ENCODE data around the gene SRPX. TPM values are rescaled to one million over a fixed set of nuclear protein-coding genes. Genes with fewer than 3 reads are reported as not detected.

The SRPX gene
- total and polyA plus RNA-seq, 8 donors = 8.9 to 70.7 (median 34.6) TPM

DNA sequence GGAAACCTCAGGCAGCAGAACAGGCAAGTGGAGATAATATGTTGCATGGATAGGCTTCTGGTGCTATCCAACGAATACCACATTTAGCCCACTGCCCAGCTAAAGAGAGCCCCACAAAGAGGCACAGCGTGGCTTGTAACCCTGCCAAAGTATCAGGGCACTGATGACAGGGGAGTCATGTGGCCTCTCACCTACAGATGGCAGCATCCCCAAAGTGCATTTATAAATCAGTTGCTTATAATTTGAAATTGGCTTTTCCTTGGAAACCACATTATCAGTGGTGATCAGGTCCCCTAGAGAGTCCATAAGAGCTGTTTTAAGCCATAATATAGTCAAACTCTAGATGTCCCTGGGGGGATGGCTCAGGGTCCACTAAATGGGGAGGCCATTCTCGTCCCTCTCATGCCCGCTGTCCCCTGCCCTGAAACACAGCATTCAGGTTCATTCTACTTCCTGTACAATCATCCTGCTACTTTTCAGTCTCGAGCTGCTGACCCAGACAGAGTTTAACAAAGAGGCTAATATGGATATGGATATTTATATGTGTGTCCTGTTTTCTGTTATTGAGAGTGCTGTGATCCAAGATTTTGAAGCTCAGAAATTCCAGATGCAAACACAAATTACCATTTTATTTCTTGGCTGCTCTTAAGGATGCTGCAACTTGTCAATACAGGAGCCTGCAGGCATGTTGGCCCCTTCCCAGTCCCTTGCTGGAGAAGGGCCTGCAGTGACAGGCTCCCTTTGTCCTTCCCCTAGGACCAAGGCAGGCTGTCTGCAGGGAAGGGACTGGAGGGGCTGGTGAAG lies 28.5 kb downstream of the SRPX start:
- H3K27me3 ChIP-seq = no peaks in the 10 kb centered on the region
- no peak overlapping the region for H3K27ac ChIP-seq
- H3K4me1 ChIP-seq = peaks cover 0 to 7% (median 0%) of the 10 kb centered on the region in 4 donors
- DNase-seq = peak; percentile 28 to 44
- no peaks in the 10 kb centered on the region for H3K36me3 ChIP-seq
- no peak overlapping the region for H3K4me3 ChIP-seq
- 24 to 52% (median 45%) methylated on average over 5 of the region's 5 CpGs for WGBS, 5 donors
- intact Hi-C loops (cut with DNase I; ENCODE audit: low total_unique reads) = no loop called here
- no peak for TF ChIP-seq POLR2A (IDR thresholded peaks at IDR 0.05)
- no peak for TF ChIP-seq POLR2AphosphoS5 (IDR thresholded peaks at IDR 0.05)
- peak in 3 of 7 experiments; percentile 4 to 41 (median 14) for TF ChIP-seq CTCF (IDR thresholded peaks at IDR 0.05)
- TF ChIP-seq EP300 (IDR thresholded peaks at IDR 0.05) = no peak
- H3K9me3 ChIP-seq = no peaks in the 10 kb centered on the region

- no peak for DNase-seq
- Histone ChIP-seq H3K9me3 (peaks cover 0 to 15% (median 4%) of the 10 kb centered on the region in 4 donors), H3K4me1 (peaks cover 0 to 7% (median 0%) of the 10 kb centered on the region in 4 donors), H3K27me3 (peaks cover 0 to 9% (median 0%) of the 10 kb centered on the region in 3 donors), H3K4me3 (no peak overlapping the region), H3K36me3 (no peaks in the 10 kb centered on the region), H3K27ac (no peak overlapping the region)
- TF ChIP-seq CTCF (IDR thresholded peaks at IDR 0.05) = no peak
- TF ChIP-seq POLR2AphosphoS5 (IDR thresholded peaks at IDR 0.05) = no peak
- TF ChIP-seq POLR2A (IDR thresholded peaks at IDR 0.05) = no peak
- no peak for TF ChIP-seq EP300 (IDR thresholded peaks at IDR 0.05)
- WGBS, 5 donors = 47 to 62% (median 51%) methylated on average over 7 of the region's 7 CpGs
- intact Hi-C loops (cut with DNase I; ENCODE audit: low total_unique reads) = no loop called here
These were observed 31.0 kb downstream of the SRPX start for GRCh38 chrX:38189431-38190250.

DNA sequence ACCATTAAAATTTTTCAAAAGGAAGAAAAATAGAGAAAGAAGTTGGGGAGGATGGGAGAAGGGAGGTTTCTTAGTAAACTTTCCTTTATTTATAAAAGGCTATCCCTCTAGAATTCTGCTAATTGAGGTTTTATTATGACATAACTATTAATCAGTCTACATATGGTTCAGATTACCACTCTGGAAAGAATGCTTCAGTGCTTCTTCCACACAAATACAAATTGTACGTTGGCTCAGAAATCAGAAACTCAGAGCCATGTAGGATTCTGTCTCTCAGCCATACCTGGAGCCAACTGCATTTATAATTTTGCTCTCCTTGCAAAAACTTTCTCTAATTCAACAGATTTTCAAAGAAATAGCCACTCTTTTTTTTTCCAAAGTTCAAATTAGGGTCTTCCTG lies 37.1 kb downstream of the SRPX start:
- Histone ChIP-seq H3K4me1 (no peaks in the 10 kb centered on the region), H3K27me3 (peaks cover 0 to 9% (median 0%) of the 10 kb centered on the region in 3 donors), H3K4me3 (no peak overlapping the region), H3K9me3 (peaks cover 0 to 15% (median 4%) of the 10 kb centered on the region in 4 donors), H3K27ac (no peak overlapping the region), H3K36me3 (no peaks in the 10 kb centered on the region)
- TF ChIP-seq CTCF (IDR thresholded peaks at IDR 0.05) = no peak
- TF ChIP-seq POLR2AphosphoS5 (IDR thresholded peaks at IDR 0.05) = no peak
- TF ChIP-seq POLR2A (IDR thresholded peaks at IDR 0.05) = no peak
- TF ChIP-seq EP300 (IDR thresholded peaks at IDR 0.05) = no peak
- DNase-seq = peak in 1 of 2 donors; percentile 35
- intact Hi-C loops (cut with DNase I; ENCODE audit: low total_unique reads) = no loop called here
- whole genome bisulfite sequencing, 5 donors = 44 to 61% (median 53%) methylated on average over 1 of the region's 1 CpG

- intact Hi-C loops (cut with DNase I; ENCODE audit: low total_unique reads) = no loop called here
- Histone ChIP-seq H3K27me3 (peaks cover 0 to 4% (median 0%) of the 10 kb centered on the region in 3 donors), H3K9me3 (peaks cover 0 to 14% (median 4%) of the 10 kb centered on the region in 4 donors), H3K4me3 (no peak overlapping the region), H3K27ac (no peak overlapping the region), H3K36me3 (no peaks in the 10 kb centered on the region), H3K4me1 (no peaks in the 10 kb centered on the region)
- no peak for TF ChIP-seq POLR2AphosphoS5 (IDR thresholded peaks at IDR 0.05)
- TF ChIP-seq EP300 (IDR thresholded peaks at IDR 0.05) = no peak
- no peak for TF ChIP-seq POLR2A (IDR thresholded peaks at IDR 0.05)
- TF ChIP-seq CTCF (IDR thresholded peaks at IDR 0.05) = no peak
- no peak for DNase-seq
- 74 to 88% (median 77%) methylated on average over 2 of the region's 2 CpGs for WGBS, 5 donors
These were observed 39.3 kb downstream of the SRPX start for GRCh38 chrX:38181357-38181756.

Measured in stomach (tissue), 9 donors.